T-helper 2 cell treated with Interferon-gamma antibody and Interleukin-4, amounts not matched to agents 5 μg/mL and 100 μg/mL, for 36 hours (primary cell): ENCODE results near the gene MYOM3.

Source experiments
- DNase-seq: peaks from one replicate; pipeline ENCODE4 v3.0.0; 2021; ENCODE audit warnings: low spot score
- H3K27ac Mint-ChIP-seq: one replicate; pipeline ENCODE4 v1.8.0; 2021; ENCODE audit warnings: mild to moderate bottlenecking, mixed read lengths
- H3K27me3 Mint-ChIP-seq: one replicate; pipeline ENCODE4 v1.8.0; 2021; ENCODE audit warnings: low read depth, mixed read lengths
- H3K36me3 Mint-ChIP-seq: one replicate; pipeline ENCODE4 v1.8.0; 2021; ENCODE audit warnings: low read depth, mixed read lengths
- H3K4me1 Mint-ChIP-seq: one replicate; pipeline ENCODE4 v1.8.0; 2021; ENCODE audit warnings: low read depth, mixed read lengths
- H3K4me3 Mint-ChIP-seq: one replicate; pipeline ENCODE4 v1.8.0; 2022; ENCODE audit warnings: mild to moderate bottlenecking, moderate library complexity, mixed read lengths
- H3K9me3 Mint-ChIP-seq: one replicate; pipeline ENCODE4 v1.8.0; 2021; ENCODE audit warnings: mixed read lengths

The MYOM3 gene

GRCh38 chr1:24101796-24102586 lies 9.9 kb downstream of the MYOM3 start:
- no peaks in the 10 kb centered on the region for H3K36me3 Mint-ChIP-seq
- no peak overlapping the region for H3K27ac Mint-ChIP-seq
- H3K4me3 Mint-ChIP-seq: no peak overlapping the region
- no peaks in the 10 kb centered on the region for H3K9me3 Mint-ChIP-seq
- H3K27me3 Mint-ChIP-seq: no peaks in the 10 kb centered on the region
- H3K4me1 Mint-ChIP-seq: no peaks in the 10 kb centered on the region
- no peak for DNase-seq

DNA sequence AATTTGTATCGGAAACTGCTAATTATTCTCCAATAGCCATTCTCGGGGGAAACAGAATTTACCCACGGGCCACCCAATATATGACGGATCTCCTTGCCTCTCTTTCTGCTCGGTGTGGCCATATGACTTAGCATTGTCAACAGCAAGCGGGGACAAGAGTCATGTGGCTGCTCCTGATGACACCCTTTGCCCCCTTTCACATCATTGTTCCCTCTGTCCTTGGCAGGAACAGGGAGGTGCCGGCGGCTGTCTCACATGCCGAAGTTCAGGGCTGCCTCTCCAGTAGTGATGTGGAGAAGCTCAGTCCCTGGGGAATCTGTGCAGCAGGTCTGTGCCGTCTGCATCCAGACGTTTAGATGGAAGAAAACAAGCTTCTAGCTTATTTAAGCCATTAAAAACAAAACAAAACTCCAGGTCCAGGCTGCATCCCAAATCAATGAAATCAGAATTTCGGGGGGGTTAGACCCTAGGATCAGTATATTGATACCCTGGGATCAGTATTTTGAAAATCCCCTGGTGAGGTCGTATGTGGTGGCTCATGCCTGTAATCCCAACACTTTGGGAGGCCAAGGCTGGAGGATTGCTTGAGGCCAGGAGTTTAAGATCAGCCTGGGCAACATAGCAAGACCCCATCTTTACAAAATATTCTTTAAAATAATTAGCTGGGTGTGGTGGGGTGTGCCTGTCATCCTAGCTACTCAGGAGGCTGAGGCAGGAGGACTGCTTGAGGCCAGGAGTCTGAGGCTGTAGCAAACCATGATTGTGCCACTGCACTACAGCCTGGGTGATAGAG lies 10.8 kb downstream of the MYOM3 start:
- no peaks in the 10 kb centered on the region for H3K36me3 Mint-ChIP-seq
- no peaks in the 10 kb centered on the region for H3K27me3 Mint-ChIP-seq
- no peak overlapping the region for H3K27ac Mint-ChIP-seq
- no peaks in the 10 kb centered on the region for H3K9me3 Mint-ChIP-seq
- no peak overlapping the region for H3K4me3 Mint-ChIP-seq
- DNase-seq: no peak
- no peaks in the 10 kb centered on the region for H3K4me1 Mint-ChIP-seq

GRCh38 chr1:24098943-24099638 lies 12.8 kb downstream of the MYOM3 start:
- H3K36me3 Mint-ChIP-seq: no peaks in the 10 kb centered on the region
- H3K4me3 Mint-ChIP-seq: no peak overlapping the region
- DNase-seq: no peak
- H3K9me3 Mint-ChIP-seq: no peaks in the 10 kb centered on the region
- no peaks in the 10 kb centered on the region for H3K27me3 Mint-ChIP-seq
- no peak overlapping the region for H3K27ac Mint-ChIP-seq
- H3K4me1 Mint-ChIP-seq: no peaks in the 10 kb centered on the region

- H3K9me3 Mint-ChIP-seq: no peaks in the 10 kb centered on the region
- no peak overlapping the region for H3K4me3 Mint-ChIP-seq
- H3K4me1 Mint-ChIP-seq: no peaks in the 10 kb centered on the region
- no peak overlapping the region for H3K27ac Mint-ChIP-seq
- H3K36me3 Mint-ChIP-seq: no peaks in the 10 kb centered on the region
- no peak for DNase-seq
- H3K27me3 Mint-ChIP-seq: no peaks in the 10 kb centered on the region
Observed at GRCh38 chr1:24098102-24098501, 13.8 kb downstream of the MYOM3 start.

DNA sequence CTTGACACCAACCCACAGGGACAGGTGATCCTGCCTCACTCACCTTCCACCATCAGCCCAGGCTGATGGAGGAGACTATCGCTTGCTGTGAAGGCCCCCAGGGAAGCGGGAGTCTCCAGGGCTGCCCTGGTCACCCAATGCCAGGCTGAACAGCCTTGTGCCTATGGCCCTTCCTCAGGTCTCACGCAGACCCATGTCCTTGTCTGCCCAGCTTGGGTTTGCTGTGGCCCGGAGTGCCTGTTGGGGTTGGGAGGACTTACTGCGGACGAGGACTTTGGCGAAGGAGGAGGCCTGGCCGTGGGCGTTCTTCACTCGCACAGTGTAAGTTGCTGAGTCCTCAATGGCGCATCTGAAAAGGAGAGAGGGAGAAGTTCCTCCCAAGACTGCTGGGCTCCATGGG lies 14.3 kb downstream of the MYOM3 start:
- H3K9me3 Mint-ChIP-seq: no peaks in the 10 kb centered on the region
- H3K27me3 Mint-ChIP-seq: no peaks in the 10 kb centered on the region
- no peaks in the 10 kb centered on the region for H3K4me1 Mint-ChIP-seq
- no peak overlapping the region for H3K27ac Mint-ChIP-seq
- DNase-seq: no peak
- H3K4me3 Mint-ChIP-seq: no peak overlapping the region
- no peaks in the 10 kb centered on the region for H3K36me3 Mint-ChIP-seq

GRCh38 chr1:24096739-24097103 lies 15.2 kb downstream of the MYOM3 start:
- Mint-ChIP-seq H3K4me3 (no peak overlapping the region), H3K4me1 (no peaks in the 10 kb centered on the region), H3K9me3 (no peaks in the 10 kb centered on the region), H3K27me3 (no peaks in the 10 kb centered on the region), H3K27ac (no peak overlapping the region), H3K36me3 (no peaks in the 10 kb centered on the region)
- DNase-seq: no peak

DNA sequence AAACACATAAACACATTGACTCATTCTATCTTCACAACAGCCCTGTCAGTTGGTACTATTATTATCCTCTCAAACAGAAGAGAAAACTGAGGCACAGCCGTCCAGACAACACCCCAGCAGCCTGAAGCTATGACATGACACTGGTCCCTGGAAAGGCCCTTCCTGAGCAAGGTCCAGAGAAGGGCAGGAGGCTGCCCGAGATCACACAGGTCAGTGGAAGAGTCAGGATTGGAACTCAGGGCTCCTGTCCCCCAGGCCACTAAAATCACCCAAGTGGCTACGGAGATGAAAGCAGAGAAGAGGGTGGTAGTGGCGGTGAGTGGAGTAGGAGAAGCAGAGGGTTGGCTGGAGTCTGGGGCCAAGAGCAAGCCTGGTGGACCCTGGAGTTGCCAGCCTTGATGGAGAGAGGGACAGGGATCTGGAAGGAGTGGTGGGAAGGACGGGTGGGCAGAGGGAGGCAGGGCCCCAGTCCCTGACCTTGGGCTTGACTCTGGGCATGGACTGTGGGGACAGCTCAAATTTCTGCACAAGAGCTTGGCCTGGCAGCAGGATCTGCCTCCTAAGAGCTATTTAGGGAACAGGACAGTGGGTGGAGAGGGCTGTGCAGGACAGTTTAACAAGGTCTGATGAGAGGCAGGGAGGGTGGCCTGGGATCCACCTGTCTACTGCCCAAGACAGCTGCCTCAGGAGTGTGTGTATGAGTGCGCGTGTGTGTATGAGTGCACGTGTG lies 15.8 kb downstream of the MYOM3 start:
- H3K4me1 Mint-ChIP-seq: no peaks in the 10 kb centered on the region
- no peaks in the 10 kb centered on the region for H3K36me3 Mint-ChIP-seq
- H3K27ac Mint-ChIP-seq: no peak overlapping the region
- no peak for DNase-seq
- no peaks in the 10 kb centered on the region for H3K27me3 Mint-ChIP-seq
- H3K9me3 Mint-ChIP-seq: no peaks in the 10 kb centered on the region
- H3K4me3 Mint-ChIP-seq: no peak overlapping the region

- no peaks in the 10 kb centered on the region for H3K9me3 Mint-ChIP-seq
- no peaks in the 10 kb centered on the region for H3K36me3 Mint-ChIP-seq
- no peak overlapping the region for H3K27ac Mint-ChIP-seq
- no peak overlapping the region for H3K4me3 Mint-ChIP-seq
- no peaks in the 10 kb centered on the region for H3K27me3 Mint-ChIP-seq
- no peak for DNase-seq
- no peaks in the 10 kb centered on the region for H3K4me1 Mint-ChIP-seq
Observed at GRCh38 chr1:24095140-24095859, 16.6 kb downstream of the MYOM3 start.

GRCh38 chr1:24094554-24094953 lies 17.4 kb downstream of the MYOM3 start:
- no peak overlapping the region for H3K27ac Mint-ChIP-seq
- no peaks in the 10 kb centered on the region for H3K9me3 Mint-ChIP-seq

GRCh38 chr1:24093732-24094131 lies 18.2 kb downstream of the MYOM3 start:
- H3K4me3 Mint-ChIP-seq: no peak overlapping the region
- H3K9me3 Mint-ChIP-seq: no peaks in the 10 kb centered on the region
- DNase-seq: no peak
- H3K36me3 Mint-ChIP-seq: no peaks in the 10 kb centered on the region
- no peaks in the 10 kb centered on the region for H3K4me1 Mint-ChIP-seq
- H3K27me3 Mint-ChIP-seq: no peaks in the 10 kb centered on the region
- no peak overlapping the region for H3K27ac Mint-ChIP-seq

More at GRCh38 chr1:24094554-24094953, 17.4 kb downstream of the MYOM3 start:
- no peak overlapping the region for H3K4me3 Mint-ChIP-seq
- H3K27me3 Mint-ChIP-seq: no peaks in the 10 kb centered on the region
- H3K4me1 Mint-ChIP-seq: no peaks in the 10 kb centered on the region
- DNase-seq: no peak
- H3K36me3 Mint-ChIP-seq: no peaks in the 10 kb centered on the region

GRCh38 chr1:24092979-24093378 lies 19.0 kb downstream of the MYOM3 start:
- no peak for DNase-seq
- Mint-ChIP-seq H3K36me3 (no peaks in the 10 kb centered on the region), H3K4me1 (no peaks in the 10 kb centered on the region), H3K27me3 (no peaks in the 10 kb centered on the region), H3K4me3 (no peak overlapping the region), H3K9me3 (no peaks in the 10 kb centered on the region), H3K27ac (no peak overlapping the region)

- no peak overlapping the region for H3K4me3 Mint-ChIP-seq
- H3K27ac Mint-ChIP-seq: no peak overlapping the region
- DNase-seq: peak; percentile 13
- H3K9me3 Mint-ChIP-seq: no peaks in the 10 kb centered on the region
- no peaks in the 10 kb centered on the region for H3K27me3 Mint-ChIP-seq
- no peaks in the 10 kb centered on the region for H3K36me3 Mint-ChIP-seq
- H3K4me1 Mint-ChIP-seq: no peaks in the 10 kb centered on the region
Observed at GRCh38 chr1:24091971-24092482, 19.9 kb downstream of the MYOM3 start.

- no peaks in the 10 kb centered on the region for H3K4me1 Mint-ChIP-seq
- peaks cover 2% of the 10 kb centered on the region for H3K27me3 Mint-ChIP-seq
- H3K27ac Mint-ChIP-seq: no peak overlapping the region
- no peaks in the 10 kb centered on the region for H3K36me3 Mint-ChIP-seq
- H3K9me3 Mint-ChIP-seq: no peaks in the 10 kb centered on the region
- H3K4me3 Mint-ChIP-seq: no peak overlapping the region
- DNase-seq: no peak
Observed at GRCh38 chr1:24090736-24091135, 21.2 kb downstream of the MYOM3 start.
